ENCODE measurements around the gene SORCS3.

GRCh38 chr10:105243381-105243780 is 602.3 kb downstream of the SORCS3 start:
- TF ChIP-seq POLR2A (IDR thresholded peaks at IDR 0.05) (no peak), CTCF (IDR thresholded peaks at IDR 0.05) (no peak), POLR2AphosphoS5 (IDR thresholded peaks at IDR 0.05) (no peak)

Data from sigmoid colon (tissue), 4 donors.